ENCODE measurements around the gene KDM2A. TPM values are rescaled to one million over a fixed set of nuclear protein-coding genes. Genes with fewer than 3 reads are reported as not detected.

Gene KDM2A
- total RNA-seq, 4 donors from 2014 or later = 44.9 to 69.5 (median 51.4) TPM

DNA sequence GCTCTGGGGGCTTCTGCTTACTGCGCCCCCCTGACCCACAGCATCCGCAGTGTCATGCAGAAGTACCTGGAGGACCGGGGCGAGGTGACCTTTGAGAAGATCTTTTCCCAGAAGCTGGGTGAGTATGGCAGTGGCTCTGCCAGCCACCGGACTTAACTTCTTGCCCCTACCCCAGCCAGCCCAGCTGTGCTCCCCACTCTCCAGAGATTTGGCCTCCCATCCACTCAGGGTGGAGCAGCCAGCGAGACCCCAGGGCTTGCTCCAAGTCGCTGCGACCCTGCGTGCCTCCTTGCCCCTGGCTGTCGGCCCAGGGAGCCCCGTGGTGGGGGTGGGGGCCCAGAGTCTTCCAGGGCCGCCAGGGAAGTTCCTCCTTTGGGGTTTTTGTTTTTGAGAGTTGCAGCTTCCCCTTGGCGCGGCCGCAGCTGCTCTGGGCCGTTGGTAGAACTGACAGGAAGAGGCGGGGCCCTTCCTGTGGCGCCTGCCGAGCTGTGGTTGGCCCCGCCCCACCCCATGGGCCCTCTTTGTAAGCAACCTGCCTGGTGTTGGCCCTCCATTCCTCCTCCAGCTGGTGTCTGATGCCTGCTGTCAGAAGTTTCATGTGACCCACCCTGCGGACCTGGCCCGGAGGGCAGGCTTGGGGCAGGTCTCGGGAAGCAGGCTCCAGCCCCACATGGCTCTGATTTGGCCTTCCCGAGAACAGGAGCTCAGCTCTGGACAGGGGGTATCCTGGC is 158.3 kb downstream of the KDM2A start:
- 11% methylated on average over 9 of the region's 24 CpGs for WGBS

DNA sequence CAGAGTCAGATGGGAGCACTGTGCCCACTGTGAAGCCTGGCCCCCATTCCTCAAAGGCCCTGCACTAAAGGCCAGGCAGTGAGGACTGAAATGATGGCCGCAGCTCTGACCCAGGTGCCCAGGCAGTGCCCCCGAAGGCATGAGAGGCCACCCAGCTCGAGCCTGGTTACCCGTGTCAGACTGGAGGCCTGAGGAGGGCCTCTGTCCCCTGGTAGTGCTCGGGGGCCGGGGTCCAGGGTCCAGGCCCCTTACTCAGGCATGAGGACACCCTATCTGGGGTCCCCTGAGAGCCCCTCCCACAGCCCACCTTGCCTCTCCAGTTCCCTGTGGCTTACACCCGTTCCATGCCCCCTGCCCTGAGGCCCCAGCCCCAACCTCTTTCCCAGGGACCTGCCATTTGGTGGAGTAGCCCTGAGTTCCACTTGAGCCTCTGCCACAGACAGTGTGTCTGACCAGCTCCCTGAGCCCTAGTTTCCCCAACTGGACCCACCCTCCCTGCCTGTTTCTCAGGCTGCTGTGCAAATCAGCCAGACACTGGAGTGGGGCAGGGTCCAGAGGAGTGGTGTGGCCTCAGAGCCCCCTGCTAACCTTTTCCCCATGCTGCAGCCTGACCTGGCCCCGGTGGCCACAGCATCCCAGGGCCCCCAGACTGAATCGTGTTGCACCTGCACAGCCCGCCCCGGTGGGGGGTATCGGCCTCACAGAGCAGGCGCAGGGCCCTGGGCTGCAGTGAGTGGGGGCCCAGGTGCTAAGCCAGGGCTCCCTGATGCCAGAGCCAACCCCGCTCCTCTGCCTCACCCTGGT is 159.3 kb downstream of the KDM2A start:
- Histone ChIP-seq H3K4me3 (peak overlapping the region; percentile 38 to 56 (median 40)), H3K4me1 (peaks cover 56 to 89% (median 73%) of the 10 kb centered on the region in 4 donors), H3K27me3 (no peaks in the 10 kb centered on the region), H3K27ac (replicated peaks in 1 of 4) (peak overlapping the region; percentile 71 to 91 (median 84)), H3K9me3 (no peaks in the 10 kb centered on the region), H3K36me3 (peaks cover 42 to 51% (median 47%) of the 10 kb centered on the region in 4 donors)
- no peak for DNase-seq (ENCODE audit: extremely low spot score)
- TF ChIP-seq POLR2A (IDR thresholded peaks at IDR 0.05; ENCODE audit: low read depth) (no peak), POLR2AphosphoS5 (IDR thresholded peaks at IDR 0.05) (no peak), EP300 (IDR thresholded peaks at IDR 0.05) (no peak)
- TF ChIP-seq, protein P1, sequence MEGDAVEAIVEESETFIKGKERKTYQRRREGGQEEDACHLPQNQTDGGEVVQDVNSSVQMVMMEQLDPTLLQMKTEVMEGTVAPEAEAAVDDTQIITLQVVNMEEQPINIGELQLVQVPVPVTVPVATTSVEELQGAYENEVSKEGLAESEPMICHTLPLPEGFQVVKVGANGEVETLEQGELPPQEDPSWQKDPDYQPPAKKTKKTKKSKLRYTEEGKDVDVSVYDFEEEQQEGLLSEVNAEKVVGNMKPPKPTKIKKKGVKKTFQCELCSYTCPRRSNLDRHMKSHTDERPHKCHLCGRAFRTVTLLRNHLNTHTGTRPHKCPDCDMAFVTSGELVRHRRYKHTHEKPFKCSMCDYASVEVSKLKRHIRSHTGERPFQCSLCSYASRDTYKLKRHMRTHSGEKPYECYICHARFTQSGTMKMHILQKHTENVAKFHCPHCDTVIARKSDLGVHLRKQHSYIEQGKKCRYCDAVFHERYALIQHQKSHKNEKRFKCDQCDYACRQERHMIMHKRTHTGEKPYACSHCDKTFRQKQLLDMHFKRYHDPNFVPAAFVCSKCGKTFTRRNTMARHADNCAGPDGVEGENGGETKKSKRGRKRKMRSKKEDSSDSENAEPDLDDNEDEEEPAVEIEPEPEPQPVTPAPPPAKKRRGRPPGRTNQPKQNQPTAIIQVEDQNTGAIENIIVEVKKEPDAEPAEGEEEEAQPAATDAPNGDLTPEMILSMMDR (IDR thresholded peaks at IDR 0.05) = no peak
- intact Hi-C loops (cut with DNase I) = no loop called here
- WGBS = 69% methylated on average over 5 of the region's 14 CpGs

More for the DNA sequence above, 158.3 kb downstream of the KDM2A start:
- peak; percentile 98 for DNase-seq (ENCODE audit: extremely low spot score)
- intact Hi-C loops (cut with DNase I) = no loop called here
- TF ChIP-seq, protein P1 (IDR thresholded peaks at IDR 0.05) = no peak
- no peak for TF ChIP-seq EP300 (IDR thresholded peaks at IDR 0.05)
- peak; percentile 50 to 78 for TF ChIP-seq POLR2AphosphoS5 (IDR thresholded peaks at IDR 0.05)
- TF ChIP-seq POLR2A (IDR thresholded peaks at IDR 0.05; ENCODE audit: low read depth) = peak; percentile 3
- Histone ChIP-seq H3K9me3 (no peaks in the 10 kb centered on the region), H3K4me1 (peaks cover 66 to 92% (median 83%) of the 10 kb centered on the region in 4 donors), H3K27ac (replicated peaks in 1 of 4) (peak overlapping the region; percentile 71 to 91 (median 84)), H3K27me3 (no peaks in the 10 kb centered on the region), H3K4me3 (peak overlapping the region; percentile 38 to 56 (median 40)), H3K36me3 (peaks cover 32 to 46% (median 37%) of the 10 kb centered on the region in 4 donors)

DNA sequence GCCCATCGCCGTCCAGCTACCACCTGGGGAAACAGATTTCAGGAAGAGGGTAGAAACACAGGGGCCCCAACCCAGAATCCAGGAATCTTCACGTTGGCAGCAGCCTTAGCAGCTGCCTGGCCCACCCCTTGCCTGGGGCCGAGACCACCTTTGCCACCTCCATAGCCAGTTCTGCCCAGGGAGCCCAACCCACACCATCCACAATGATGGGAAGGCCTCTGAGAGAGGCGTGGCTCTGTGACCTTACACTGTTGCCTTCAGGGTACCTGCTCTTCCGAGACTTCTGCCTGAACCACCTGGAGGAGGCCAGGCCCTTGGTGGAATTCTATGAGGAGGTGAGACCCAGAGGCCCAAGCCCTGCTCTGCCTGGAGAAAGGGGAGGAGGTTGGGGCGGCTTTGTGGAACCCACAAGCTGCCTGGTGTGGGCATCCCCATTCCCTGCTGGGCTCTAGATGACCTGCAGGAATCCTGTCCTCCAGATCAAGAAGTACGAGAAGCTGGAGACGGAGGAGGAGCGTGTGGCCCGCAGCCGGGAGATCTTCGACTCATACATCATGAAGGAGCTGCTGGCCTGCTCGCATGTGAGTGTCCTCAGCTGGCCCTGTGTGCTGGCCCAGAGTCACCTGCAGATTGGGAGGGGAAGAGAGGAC is 160.0 kb downstream of the KDM2A start:
- WGBS = 88% methylated on average over 11 of the region's 14 CpGs
- TF ChIP-seq EP300 (IDR thresholded peaks at IDR 0.05) (no peak), POLR2A (IDR thresholded peaks at IDR 0.05; ENCODE audit: low read depth) (no peak), POLR2AphosphoS5 (IDR thresholded peaks at IDR 0.05) (no peak)
- TF ChIP-seq, protein P1 (IDR thresholded peaks at IDR 0.05) = no peak
- Histone ChIP-seq H3K9me3 (no peaks in the 10 kb centered on the region), H3K36me3 (peaks cover 49 to 58% (median 54%) of the 10 kb centered on the region in 4 donors), H3K4me1 (peaks cover 49 to 87% (median 66%) of the 10 kb centered on the region in 4 donors), H3K27ac (replicated peaks in 1 of 4) (peak overlapping the region; percentile 71 to 91 (median 84)), H3K4me3 (no peak overlapping the region), H3K27me3 (no peaks in the 10 kb centered on the region)
- no peak for DNase-seq (ENCODE audit: extremely low spot score)
- intact Hi-C loops (cut with DNase I) = no loop called here

DNA sequence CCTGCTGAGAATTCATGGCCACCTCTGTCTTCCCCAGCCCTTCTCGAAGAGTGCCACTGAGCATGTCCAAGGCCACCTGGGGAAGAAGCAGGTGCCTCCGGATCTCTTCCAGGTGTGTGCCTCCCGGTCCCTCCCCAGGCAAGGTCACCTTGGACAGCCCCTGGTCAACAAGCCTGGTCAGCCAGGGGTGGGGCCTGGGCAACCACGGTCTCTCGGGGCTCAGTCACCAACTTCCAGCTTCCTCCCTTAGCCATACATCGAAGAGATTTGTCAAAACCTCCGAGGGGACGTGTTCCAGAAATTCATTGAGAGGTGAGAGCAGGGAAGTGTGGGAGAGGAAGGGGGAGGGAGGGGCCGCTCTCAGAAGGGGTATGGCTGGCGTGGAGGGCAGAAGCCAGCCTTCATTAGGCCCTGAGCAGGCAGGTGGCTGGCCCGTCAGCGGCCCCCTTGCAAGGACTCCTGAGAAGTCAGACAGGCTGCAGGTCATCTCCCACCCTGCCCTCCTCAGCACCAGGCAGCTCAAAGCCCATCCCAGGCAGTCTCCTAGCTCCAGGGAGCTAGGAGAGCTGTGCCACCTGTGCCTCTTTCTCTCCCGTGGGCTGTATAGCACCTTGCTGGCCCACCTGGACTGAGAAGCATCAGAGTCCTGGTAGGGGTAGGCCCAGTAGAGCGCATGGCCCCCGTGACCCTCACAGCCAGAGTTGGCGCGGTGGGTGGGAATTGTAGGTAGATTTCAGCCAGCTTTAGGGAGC is 160.7 kb downstream of the KDM2A start:
- Histone ChIP-seq H3K9me3 (no peaks in the 10 kb centered on the region), H3K27ac (replicated peaks in 1 of 4) (peak overlapping the region; percentile 7 to 87 (median 76)), H3K4me3 (no peak overlapping the region), H3K36me3 (peaks cover 56 to 65% (median 61%) of the 10 kb centered on the region in 4 donors), H3K4me1 (peaks cover 42 to 82% (median 59%) of the 10 kb centered on the region in 4 donors), H3K27me3 (no peaks in the 10 kb centered on the region)
- TF ChIP-seq EP300 (IDR thresholded peaks at IDR 0.05) (no peak), POLR2A (IDR thresholded peaks at IDR 0.05; ENCODE audit: low read depth) (no peak), POLR2AphosphoS5 (IDR thresholded peaks at IDR 0.05) (no peak)
- TF ChIP-seq, protein P1 (IDR thresholded peaks at IDR 0.05) = no peak
- intact Hi-C loops (cut with DNase I) = no loop called here
- no peak for DNase-seq (ENCODE audit: extremely low spot score)
- 84% methylated on average over 15 of the region's 17 CpGs for WGBS
